Gastroesophageal sphincter (tissue), 3 donors: ENCODE data around the gene TWF2.

Experiments
- CTCF ChIP-seq, 4 experiments: fragments of 200-600 bp in 2 of 4; fragments of 450-650 bp in 2 of 4; sonication (generic) in 1 of 4; IDR thresholded peaks; one replicate each; pipeline ENCODE4 v1.5.1; 2017 to 2019; ENCODE audit warnings: antibody characterized with exemption in 4 of 4, mild to moderate bottlenecking in 2 of 4, moderate library complexity in 2 of 4
- EP300 ChIP-seq: sonication (generic); formaldehyde crosslinking; IDR thresholded peaks from one replicate; pipeline ENCODE4 v1.6.1; 2017; ENCODE audit warnings: antibody characterized with exemption, mild to moderate bottlenecking
- POLR2A ChIP-seq, 2 donors: fragments of 450-650 bp; IDR thresholded peaks; one replicate each; pipeline ENCODE4 v1.6.1; 2017; ENCODE audit warnings: antibody characterized with exemption in 2 of 2, mild to moderate bottlenecking in 2 of 2, moderate library complexity in 1 of 2

- TF ChIP-seq CTCF (IDR thresholded peaks at IDR 0.05) (no peak), POLR2A (IDR thresholded peaks at IDR 0.05) (no peak), EP300 (no peak)
Measured at GRCh38 chr3:52183786-52184445, 55.0 kb downstream of the TWF2 start.
